GM11168 (cell line): ENCODE data around the gene ESR2.

Experiments used
- in situ Hi-C: fragments of 300-500 bp; cut with MboI; formaldehyde crosslinking; loops from one replicate; pipeline ENCODE4 v1.12.0; 2022; ENCODE audit warnings: low sequenced_read_pairs; ENCODE audit not compliant: unreplicated experiment

ESR2 gene

DNA sequence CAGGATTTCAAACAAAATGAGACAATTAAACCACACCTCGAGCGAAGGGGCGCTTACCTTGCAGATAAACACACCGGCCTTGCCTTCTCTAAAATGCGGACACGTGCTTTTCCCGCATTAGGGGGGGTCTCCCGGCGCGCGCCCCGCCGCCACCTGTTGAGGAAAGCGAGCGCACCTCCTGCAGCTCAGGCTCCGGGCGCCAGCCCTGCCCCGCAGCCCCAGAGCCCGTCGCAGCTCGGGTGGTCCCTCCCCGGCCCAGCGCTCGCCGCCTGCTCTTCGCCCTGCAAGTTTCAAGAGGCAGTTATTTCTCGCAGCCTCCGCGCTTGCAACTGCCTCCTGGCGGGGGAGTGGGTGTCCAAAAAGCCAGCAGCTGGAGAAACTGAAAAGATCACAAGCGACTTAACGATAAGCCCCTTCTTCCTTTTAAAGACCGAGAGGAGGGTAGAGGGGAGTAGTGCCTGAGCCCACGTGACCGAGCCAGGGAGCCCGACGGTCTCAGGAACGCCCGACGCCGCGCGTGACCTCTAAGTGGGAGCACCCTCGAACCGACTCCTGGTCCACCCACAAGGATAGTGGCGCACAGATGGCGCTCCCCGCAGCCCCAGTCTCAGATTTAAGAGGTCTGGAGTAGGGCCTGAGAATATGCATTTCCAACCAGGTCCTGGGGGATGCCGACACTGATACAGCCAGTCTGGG, at the start of gene ESR2:
TSS of gene ESR2 (minus strand) at position 396 of the 696 bp plus-strand sequence. CDS start 11,386 bp downstream, outside the sequence.
- in situ Hi-C loops, result no loop called here

DNA sequence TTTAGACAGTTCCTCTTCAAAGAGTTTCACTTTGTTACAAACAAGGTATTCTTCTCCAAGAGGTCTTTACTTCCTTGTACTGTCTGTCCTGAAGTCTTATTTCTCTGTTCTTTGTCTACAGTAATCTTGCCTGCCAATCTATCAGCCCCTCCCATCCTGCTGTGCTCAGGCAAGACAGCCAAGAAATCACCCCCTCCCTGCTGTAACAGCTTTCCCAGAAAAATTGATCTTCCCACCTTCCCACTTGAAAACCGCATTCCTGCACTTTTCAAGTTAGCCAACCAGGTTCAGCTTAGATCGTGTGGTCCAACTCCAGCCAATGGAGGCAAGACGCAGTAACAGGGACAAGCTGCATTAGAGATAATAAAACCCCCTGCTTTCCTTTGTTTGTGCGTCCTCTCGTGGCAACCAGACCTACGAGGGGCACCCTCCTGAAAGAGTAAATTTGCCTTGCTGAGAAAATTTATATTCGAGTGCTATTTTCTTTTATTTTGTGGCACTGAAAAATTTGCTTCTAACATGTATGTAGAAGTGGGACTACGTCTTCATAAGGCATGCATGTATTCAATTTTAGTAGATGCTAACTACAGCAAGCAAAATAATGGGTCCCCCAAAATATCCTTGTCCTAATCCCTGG, 46.5 kb upstream of the ESR2 start:
- in situ Hi-C loops, result loop anchor here (10.0 kb wide), 1 partner anchor 134 kb away; no protein-coding TSS in a partner anchor

DNA sequence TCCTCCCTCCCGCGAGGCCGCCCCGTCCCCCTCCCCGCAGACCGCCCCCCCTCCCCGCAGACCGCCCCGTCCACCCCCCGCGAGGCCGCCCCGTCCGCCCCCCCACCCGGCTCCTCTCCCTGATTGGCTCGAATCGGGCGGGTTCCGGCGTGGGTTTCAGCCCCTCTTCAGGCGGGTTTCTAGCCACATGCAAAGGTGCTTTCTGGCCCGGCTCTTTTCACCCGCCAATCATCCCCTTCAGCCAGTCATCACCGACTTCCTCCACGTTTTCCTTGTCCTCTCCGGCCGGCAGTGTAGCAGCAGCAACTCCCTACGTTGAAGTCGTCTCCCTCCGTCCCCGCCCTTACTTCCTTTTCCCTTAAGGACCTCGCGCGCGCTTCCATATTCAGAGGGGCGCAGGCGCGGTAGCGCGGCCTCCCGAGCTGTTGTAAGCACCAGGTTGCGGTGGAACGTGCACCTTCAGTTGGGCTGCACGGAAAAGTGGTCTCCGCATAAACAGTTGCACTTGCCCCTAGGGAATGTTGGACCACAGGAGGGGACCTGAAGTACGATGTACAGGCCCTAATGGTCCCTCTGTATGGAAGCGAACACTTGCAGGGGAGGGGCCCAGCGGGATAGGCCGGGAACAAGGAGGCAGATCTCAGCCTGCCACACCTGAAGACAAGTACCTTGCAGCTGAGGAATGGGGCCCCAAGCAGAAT, 44.6 kb upstream of the ESR2 start:
- in situ Hi-C loops, result no loop called here

DNA sequence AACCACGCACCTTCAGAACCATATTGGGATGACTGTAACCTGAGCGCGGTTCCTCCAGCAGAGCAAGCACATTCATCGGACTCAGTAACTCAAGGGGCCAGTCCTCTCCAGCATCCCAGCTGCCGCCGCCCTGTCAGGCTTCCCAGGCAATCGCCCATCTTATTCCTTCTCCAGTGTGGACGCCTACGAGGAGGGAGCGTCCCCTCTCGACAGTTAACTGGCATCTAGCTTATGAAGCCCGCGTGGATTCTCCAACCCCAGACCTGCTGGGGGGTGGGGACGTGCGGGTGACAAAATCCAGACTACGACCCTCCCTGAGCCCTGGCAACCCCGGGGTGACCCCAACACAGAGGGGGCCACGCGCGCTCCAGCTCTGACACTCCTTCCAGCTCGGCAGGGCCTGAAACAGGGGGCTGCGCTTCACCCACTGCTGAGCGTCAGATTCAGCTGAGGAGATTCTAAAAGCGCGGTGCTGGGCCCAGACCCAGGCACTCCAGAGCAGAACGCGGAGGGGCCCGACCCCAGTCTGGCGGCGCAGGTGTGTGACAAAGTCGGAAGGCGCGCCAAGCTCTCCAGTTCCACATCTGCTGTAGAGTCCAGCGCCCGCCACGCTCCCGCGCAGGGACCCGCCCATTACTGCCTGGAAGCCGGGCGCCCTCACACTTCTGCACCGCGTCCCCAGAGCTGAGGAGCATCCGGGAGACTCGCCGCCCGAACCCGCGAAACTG, 43.9 kb upstream of the ESR2 start:
- in situ Hi-C loops, result no loop called here

DNA sequence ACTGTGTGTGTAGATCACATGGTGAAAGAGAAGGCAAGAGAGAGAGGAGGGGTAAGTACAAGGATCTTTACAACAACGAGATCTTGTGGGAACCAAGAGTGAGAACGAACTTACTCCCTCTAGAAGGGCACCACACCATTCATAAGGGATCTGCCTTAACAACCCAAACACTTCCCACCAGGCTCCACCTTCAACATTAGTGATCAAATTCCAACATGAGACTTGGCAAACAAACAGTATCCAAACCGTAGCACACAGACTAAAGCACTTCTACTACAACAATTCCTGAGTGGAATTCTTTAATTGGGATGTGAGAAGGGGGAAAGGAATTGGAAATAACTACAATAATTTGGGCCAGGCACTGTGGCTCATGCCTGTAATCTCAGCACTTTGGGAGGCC, 35.0 kb upstream of the ESR2 start:
- in situ Hi-C loops, result no loop called here

- in situ Hi-C loops, result no loop called here
Measured at GRCh38 chr14:64326502-64326901, 32.3 kb upstream of the ESR2 start.

GRCh38 chr14:64324895-64325294, 30.7 kb upstream of the ESR2 start:
- in situ Hi-C loops, result loop anchor here (25.0 kb wide), 1 partner anchor 163 kb away; no protein-coding TSS in a partner anchor

DNA sequence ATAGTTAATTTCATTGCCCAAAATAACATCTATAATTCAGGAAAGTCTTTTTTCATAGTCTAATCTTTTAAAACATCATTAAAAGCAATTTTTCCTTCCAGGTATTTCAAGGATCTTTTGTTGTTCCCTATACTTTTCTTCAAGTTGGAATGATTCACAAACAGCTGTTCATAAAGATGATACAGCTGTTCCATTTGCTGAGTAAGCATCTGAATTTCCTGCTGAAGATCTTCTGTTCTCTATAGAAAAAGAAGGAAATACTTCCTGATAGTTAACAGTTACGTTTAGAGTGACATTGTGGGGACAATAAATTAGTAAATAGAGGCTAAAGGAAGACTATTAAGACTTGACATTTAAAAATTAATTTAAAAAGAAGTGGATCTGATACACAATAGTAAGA, 30.3 kb upstream of the ESR2 start:
- in situ Hi-C loops, result loop anchor here (25.0 kb wide), 1 partner anchor 162 kb away; no protein-coding TSS in a partner anchor

DNA sequence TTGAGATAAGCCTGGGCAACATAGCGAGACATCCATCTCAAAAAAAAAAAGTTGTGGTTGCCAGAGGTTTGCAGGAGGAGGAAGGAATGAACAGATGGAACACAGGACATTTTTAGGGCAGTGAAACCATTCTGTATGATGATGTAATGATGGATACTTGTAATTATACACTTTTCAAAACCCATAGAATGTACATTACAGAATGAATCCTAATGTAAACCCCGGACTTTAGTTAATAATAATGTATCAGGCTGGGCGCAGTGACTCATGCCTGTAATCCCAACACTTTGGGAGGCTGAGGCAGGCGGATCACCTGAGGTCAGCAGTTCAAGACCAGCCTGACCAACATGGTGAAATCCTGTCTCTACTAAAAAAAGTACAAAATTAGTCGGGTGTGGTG, 26.2 kb upstream of the ESR2 start:
- in situ Hi-C loops, result loop anchor here (25.0 kb wide), 1 partner anchor 158 kb away; no protein-coding TSS in a partner anchor

DNA sequence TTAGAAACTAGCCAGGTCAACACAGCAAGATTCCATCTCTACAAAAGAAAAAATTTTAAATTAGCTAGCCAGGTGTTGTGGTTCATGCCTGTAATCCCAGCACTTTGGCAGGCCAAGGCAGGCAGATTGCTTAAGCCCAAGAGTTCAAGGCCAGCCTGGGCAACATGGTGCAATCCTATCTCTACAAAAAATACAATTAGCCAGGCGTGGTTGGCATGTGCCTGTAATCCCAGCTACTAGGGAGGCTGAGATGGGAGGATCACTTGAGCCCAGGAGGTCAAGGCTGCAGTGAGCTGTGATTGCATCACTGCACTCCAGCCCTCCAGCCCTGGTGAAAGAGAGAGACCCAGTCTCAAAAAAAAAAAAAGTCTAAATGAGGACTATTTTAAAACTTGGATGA, 24.5 kb upstream of the ESR2 start:
- in situ Hi-C loops, result loop anchor here (25.0 kb wide), 1 partner anchor 156 kb away; no protein-coding TSS in a partner anchor

DNA sequence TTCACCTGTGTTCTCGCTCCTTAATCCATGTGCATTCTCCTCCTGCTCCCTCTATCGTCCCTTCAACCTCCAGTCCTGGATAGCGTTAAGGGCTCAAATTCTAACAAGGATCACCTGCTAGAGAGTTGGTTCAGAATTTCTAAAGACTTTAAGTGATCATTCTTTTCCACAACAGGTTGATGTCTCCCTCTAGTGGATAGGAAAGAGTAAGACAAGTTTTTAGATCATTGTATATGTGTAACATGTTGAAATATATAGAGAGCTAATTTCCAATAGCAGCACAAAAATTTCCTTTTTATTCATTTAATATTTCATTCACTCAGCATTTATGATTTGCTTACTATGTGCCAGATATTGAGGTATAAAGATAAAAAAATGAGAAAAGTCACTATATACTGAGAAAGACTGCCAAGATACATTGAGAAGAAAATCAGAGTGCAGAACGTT, 9.3 kb upstream of the ESR2 start:
- in situ Hi-C loops, result loop anchor here (10.0 to 25.0 kb wide), 2 partner anchors 141 to 499 kb away; no protein-coding TSS in a partner anchor

- in situ Hi-C loops, result no loop called here
Measured at GRCh38 chr14:64298773-64299172, 4.6 kb upstream of the ESR2 start.

DNA sequence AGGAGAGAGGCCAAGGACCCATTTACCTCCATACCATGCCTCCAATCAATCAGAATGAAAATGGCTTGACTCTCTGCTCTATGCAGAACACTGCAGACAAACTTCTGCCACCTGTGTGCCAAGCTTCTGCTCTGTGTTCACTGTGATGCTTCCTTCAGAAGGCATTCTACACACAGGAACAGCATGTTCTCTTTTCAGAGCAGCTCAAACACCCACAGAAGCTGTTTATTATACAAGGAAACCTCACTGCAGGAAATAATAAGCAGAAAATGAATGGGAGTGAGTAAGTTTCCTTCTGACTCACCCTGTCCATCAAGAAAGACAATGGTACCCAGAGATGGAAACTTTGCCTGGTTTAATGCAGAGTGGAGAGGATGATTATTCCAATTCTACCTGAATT, 2.4 kb upstream of the ESR2 start:
- in situ Hi-C loops, result no loop called here

GRCh38 chr14:64294672-64295413, 672 bp upstream of the ESR2 start:
- in situ Hi-C loops, result no loop called here

DNA sequence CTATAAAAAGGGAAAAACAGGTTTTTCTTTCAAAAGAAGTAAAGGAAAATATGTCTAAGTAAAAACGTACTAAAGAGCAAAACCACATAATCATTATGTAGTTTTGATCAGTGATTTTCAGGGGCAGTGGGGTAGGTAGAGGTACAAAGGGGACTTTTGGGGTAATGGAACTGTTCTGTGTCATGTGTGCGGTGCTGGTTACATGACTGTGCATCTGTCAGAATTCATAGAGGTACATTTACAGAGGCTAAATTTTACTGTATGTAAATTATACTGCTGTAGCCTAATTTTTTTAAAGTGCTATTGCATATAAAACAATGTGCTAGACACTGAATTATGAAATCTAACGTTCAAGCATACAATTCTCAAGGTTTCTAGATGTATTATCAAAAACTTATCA, 2.0 kb downstream of the ESR2 start:
- in situ Hi-C loops, result no loop called here

DNA sequence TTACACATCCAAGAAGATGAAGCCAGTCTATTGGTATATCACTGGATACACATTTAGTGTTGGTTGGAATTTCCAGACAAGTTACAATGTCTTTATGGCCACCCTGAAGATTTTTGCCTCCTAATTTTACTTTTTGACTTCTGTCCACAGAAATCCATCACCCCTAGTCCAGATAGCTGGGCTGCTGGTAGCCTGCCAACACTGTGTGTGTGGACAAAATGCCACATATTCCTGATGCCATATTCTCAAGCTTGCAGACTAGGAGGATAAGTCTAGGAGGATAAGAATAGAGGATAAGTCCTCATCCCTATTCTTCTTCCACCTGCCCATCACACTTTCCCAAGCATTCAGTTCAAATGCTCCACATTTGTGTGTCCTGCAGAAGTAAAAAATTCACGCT, 4.6 kb downstream of the ESR2 start:
- in situ Hi-C loops, result no loop called here

DNA sequence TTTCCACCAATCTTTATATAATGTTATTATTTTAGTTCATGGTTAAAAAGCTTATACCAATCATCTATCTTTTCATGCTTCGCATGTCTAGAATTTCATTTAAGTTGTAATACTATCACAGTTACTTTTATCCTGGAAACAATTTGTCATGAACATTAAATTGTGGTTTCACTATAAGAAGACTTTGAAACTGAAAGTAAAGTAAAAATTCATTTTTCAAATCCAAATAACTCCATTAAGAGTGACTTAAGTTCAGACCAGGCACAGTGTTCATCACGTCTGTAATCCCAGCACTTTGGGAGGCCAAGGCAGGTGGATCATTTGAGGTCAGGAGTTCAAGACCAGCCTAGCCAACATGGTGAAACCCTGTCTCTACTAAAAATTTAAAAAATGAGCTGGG, 12.4 kb downstream of the ESR2 start:
- in situ Hi-C loops, result no loop called here

- in situ Hi-C loops, result no loop called here
Measured at GRCh38 chr14:64279704-64280668, 14.2 kb downstream of the ESR2 start.
